SU-DHL-6 (cell line): ENCODE measurements around the gene GRM2.

Experiments used
- H2AFZ ChIP-seq: fragments of 200-600 bp; sonication (generic); 2 replicates; pipeline ENCODE4 v1.6.1; 2014; ENCODE audit warnings: low read depth, mild to moderate bottlenecking, moderate library complexity, mixed read lengths, antibody characterized with exemption, low read length; ENCODE audit not compliant: severe bottlenecking
- H3F3A ChIP-seq: fragments of 200-600 bp; shearing (Covaris generic); 2 replicates; pipeline ENCODE4 v1.6.0; 2016; ENCODE audit warnings: antibody characterized with exemption, mild to moderate bottlenecking; ENCODE audit not compliant: insufficient read depth
- H3K27ac ChIP-seq: fragments of 200-600 bp; sonication (generic); 2 replicates; pipeline ENCODE4 v1.5.1; 2016; ENCODE audit warnings: low read depth, mild to moderate bottlenecking, low read length, moderate library complexity, mixed read lengths
- H3K27me3 ChIP-seq: fragments of 200-600 bp; sonication (generic), shearing (Covaris generic); 2 replicates; pipeline ENCODE4 v1.6.0; 2014; ENCODE audit warnings: mild to moderate bottlenecking, low read length
- H3K36me3 ChIP-seq: fragments of 200-600 bp; sonication (generic); 2 replicates; pipeline ENCODE4 v1.6.1; 2014; ENCODE audit warnings: mild to moderate bottlenecking, low read length, mixed read lengths
- H3K4me2 ChIP-seq: fragments of 300-600, 200-600 bp; shearing (Covaris generic), sonication (generic); 2 replicates; pipeline ENCODE4 v1.6.0; 2014; ENCODE audit warnings: low read length, low read depth, mild to moderate bottlenecking; ENCODE audit not compliant: poor library complexity, severe bottlenecking
- H3K4me3 ChIP-seq: fragments of 200-600 bp; sonication (generic); 2 replicates; pipeline ENCODE4 v1.5.1; 2014; ENCODE audit warnings: antibody characterized with exemption, low read length, mild to moderate bottlenecking, mixed read lengths; ENCODE audit not compliant: insufficient read depth, poor library complexity, severe bottlenecking
- H3K79me2 ChIP-seq: fragments of 200-600 bp; sonication (generic); 2 replicates; pipeline ENCODE4 v1.6.1; 2014; ENCODE audit warnings: mild to moderate bottlenecking, low read length, moderate library complexity; ENCODE audit not compliant: insufficient read depth
- H3K9ac ChIP-seq: fragments of 200-600 bp; sonication (generic); 2 replicates; pipeline ENCODE4 v1.7.0; 2014; ENCODE audit warnings: mild to moderate bottlenecking, low read length
- H3K9me2 ChIP-seq: fragments of 200-600 bp; sonication (generic); replicated peaks from 2 replicates; pipeline ENCODE4 v1.6.1; 2014; ENCODE audit warnings: low read length; ENCODE audit not compliant: insufficient read depth
- H3K9me3 ChIP-seq: fragments of 200-600 bp; sonication (generic); 2 replicates; pipeline ENCODE4 v1.6.1; 2014; ENCODE audit warnings: low read length, mixed read lengths; ENCODE audit not compliant: insufficient read depth
- H4K20me1 ChIP-seq: fragments of 200-600 bp; sonication (generic); 2 replicates; pipeline ENCODE4 v1.6.1; 2014; ENCODE audit warnings: low read depth, mild to moderate bottlenecking, antibody characterized with exemption, low read length, moderate library complexity, mixed read lengths
- EZH2phosphoT487 ChIP-seq: fragments of 200-600 bp; sonication (generic), shearing (Covaris generic); conservative IDR thresholded peaks from 2 replicates; pipeline ENCODE4 v1.6.1; 2018; ENCODE audit warnings: mild to moderate bottlenecking, antibody characterized with exemption, low read length, moderate library complexity, mixed read lengths
- TF ChIP-seq, protein P1 (sequence below): fragments of 200-600 bp; sonication (generic); IDR thresholded peaks from one replicate; pipeline ENCODE4 v1.5.1; 2017; ENCODE audit warnings: antibody characterized with exemption, mild to moderate bottlenecking, low read length, moderate library complexity; ENCODE audit not compliant: insufficient read depth, poor library complexity, severe bottlenecking

The GRM2 gene

DNA sequence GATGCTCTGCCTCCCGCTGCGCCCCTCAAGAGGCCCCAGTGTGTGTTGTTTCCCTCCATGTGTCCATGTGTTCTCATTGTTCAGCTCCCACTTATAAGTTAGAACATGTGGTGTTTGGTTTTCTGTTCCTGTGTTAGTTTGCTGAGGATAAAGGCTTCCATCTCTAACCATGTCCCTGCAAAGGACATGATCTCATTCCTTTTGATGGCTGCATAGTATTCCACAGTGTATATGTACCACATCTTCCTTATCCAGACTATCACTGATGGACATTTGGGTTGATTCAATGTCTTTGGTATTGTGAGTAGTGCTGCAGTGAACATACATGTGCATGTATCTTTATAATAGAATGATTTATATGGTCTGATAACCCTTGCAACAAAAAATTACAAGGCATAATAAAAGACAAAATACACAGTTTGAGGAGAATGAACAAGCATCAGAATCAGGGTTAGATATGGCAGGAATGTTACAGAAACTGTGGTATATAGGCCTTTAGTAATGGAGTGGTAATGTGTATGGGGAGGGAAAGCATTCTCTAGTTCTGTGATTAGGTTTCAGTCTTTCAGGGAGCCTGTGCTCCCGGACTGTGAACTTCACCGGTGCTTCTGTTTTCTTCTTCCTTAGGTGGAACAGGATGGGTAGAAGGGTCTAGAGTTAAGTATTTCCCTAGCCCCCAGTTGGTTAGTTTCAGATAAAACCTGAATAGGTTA is 27.1 kb downstream of the GRM2 start:
- Histone ChIP-seq H3F3A (no peaks in the 10 kb centered on the region), H3K4me3 (no peak overlapping the region), H3K9me2 (no peaks in the 10 kb centered on the region), H3K27ac (no peak overlapping the region), H4K20me1 (no peaks in the 10 kb centered on the region), H3K4me2 (no peak overlapping the region), H3K9ac (no peak overlapping the region), H3K36me3 (no peaks in the 10 kb centered on the region), H3K79me2 (no peaks in the 10 kb centered on the region), H3K9me3 (no peaks in the 10 kb centered on the region), H2AFZ (no peak overlapping the region), H3K27me3 (no peaks in the 10 kb centered on the region)
- TF ChIP-seq EZH2phosphoT487: no peak
- TF ChIP-seq, protein P1, sequence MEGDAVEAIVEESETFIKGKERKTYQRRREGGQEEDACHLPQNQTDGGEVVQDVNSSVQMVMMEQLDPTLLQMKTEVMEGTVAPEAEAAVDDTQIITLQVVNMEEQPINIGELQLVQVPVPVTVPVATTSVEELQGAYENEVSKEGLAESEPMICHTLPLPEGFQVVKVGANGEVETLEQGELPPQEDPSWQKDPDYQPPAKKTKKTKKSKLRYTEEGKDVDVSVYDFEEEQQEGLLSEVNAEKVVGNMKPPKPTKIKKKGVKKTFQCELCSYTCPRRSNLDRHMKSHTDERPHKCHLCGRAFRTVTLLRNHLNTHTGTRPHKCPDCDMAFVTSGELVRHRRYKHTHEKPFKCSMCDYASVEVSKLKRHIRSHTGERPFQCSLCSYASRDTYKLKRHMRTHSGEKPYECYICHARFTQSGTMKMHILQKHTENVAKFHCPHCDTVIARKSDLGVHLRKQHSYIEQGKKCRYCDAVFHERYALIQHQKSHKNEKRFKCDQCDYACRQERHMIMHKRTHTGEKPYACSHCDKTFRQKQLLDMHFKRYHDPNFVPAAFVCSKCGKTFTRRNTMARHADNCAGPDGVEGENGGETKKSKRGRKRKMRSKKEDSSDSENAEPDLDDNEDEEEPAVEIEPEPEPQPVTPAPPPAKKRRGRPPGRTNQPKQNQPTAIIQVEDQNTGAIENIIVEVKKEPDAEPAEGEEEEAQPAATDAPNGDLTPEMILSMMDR: no peak

DNA sequence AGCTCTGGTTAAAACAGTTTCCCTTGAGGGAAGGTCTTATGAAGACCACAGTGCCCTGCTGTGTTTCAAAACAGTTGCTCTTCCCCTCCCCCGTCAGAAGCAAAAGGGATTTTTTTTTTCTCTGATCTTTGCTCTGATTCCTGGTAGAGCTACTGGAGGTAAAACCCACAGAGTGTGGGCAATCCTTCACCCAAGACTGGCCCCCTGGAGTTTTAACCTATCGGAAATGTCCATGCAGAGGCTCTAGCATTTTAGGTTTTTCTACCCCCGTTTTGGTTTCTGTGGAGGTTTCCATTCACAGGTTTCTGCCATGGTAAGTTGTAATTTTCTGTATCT is 27.7 kb downstream of the GRM2 start:
- Histone ChIP-seq H3F3A (no peaks in the 10 kb centered on the region), H3K79me2 (no peaks in the 10 kb centered on the region), H3K36me3 (no peaks in the 10 kb centered on the region), H3K27me3 (no peaks in the 10 kb centered on the region), H2AFZ (no peak overlapping the region), H3K27ac (no peak overlapping the region), H3K4me2 (no peak overlapping the region), H4K20me1 (no peaks in the 10 kb centered on the region), H3K9me2 (no peaks in the 10 kb centered on the region), H3K9ac (no peak overlapping the region), H3K4me3 (no peak overlapping the region), H3K9me3 (no peaks in the 10 kb centered on the region)
- no peak for TF ChIP-seq EZH2phosphoT487
- TF ChIP-seq, protein P1: no peak

DNA sequence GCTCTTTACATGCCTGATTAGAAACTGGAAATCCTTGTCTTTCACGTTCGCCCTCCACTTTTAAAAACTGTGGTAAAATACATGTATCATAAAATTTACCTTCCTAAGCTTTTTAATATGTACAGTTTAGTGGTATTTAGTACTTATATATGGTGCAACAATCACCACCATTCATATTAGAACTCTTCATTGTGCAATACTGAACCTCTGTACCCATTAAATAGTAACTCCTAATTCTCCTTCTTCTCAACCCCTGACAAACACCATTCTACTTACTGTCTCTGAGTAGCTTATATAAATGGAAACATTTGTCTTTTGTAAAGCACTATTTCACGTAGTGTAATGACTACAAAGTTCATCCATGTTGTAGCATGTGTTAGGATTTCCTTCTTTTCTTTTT is 28.2 kb downstream of the GRM2 start:
- no peak for TF ChIP-seq EZH2phosphoT487
- TF ChIP-seq, protein P1: no peak
- no peak overlapping the region for H2AFZ ChIP-seq
- H3K27me3 ChIP-seq: no peaks in the 10 kb centered on the region
- H3K9ac ChIP-seq: no peak overlapping the region
- H3K27ac ChIP-seq: no peak overlapping the region
- H4K20me1 ChIP-seq: no peaks in the 10 kb centered on the region
- H3K4me2 ChIP-seq: no peak overlapping the region
- H3K9me3 ChIP-seq: no peaks in the 10 kb centered on the region
- no peak overlapping the region for H3K4me3 ChIP-seq
- no peaks in the 10 kb centered on the region for H3K79me2 ChIP-seq
- H3K36me3 ChIP-seq: no peaks in the 10 kb centered on the region
- H3K9me2 ChIP-seq: no peaks in the 10 kb centered on the region
- H3F3A ChIP-seq: no peaks in the 10 kb centered on the region
